GM21737 (cell line): ENCODE results near the gene ZDHHC8.

ENCODE experiments used
- ATAC-seq: cut with Tn5 transposase; IDR thresholded peaks from one replicate; pipeline ENCODE4 v1.9.1; 2021; ENCODE audit warnings: mild to moderate bottlenecking, moderate library complexity; ENCODE audit not compliant: unreplicated experiment

ZDHHC8 gene, protein sequence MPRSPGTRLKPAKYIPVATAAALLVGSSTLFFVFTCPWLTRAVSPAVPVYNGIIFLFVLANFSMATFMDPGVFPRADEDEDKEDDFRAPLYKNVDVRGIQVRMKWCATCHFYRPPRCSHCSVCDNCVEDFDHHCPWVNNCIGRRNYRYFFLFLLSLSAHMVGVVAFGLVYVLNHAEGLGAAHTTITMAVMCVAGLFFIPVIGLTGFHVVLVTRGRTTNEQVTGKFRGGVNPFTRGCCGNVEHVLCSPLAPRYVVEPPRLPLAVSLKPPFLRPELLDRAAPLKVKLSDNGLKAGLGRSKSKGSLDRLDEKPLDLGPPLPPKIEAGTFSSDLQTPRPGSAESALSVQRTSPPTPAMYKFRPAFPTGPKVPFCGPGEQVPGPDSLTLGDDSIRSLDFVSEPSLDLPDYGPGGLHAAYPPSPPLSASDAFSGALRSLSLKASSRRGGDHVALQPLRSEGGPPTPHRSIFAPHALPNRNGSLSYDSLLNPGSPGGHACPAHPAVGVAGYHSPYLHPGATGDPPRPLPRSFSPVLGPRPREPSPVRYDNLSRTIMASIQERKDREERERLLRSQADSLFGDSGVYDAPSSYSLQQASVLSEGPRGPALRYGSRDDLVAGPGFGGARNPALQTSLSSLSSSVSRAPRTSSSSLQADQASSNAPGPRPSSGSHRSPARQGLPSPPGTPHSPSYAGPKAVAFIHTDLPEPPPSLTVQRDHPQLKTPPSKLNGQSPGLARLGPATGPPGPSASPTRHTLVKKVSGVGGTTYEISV

GRCh38 chr22:20131597-20131858, at the start of gene ZDHHC8:
Gene ZDHHC8 (plus strand): TSS chr22:20131804. CDS start chr22:20131948, 144 bp downstream.
- ATAC-seq: peak; percentile 42

DNA sequence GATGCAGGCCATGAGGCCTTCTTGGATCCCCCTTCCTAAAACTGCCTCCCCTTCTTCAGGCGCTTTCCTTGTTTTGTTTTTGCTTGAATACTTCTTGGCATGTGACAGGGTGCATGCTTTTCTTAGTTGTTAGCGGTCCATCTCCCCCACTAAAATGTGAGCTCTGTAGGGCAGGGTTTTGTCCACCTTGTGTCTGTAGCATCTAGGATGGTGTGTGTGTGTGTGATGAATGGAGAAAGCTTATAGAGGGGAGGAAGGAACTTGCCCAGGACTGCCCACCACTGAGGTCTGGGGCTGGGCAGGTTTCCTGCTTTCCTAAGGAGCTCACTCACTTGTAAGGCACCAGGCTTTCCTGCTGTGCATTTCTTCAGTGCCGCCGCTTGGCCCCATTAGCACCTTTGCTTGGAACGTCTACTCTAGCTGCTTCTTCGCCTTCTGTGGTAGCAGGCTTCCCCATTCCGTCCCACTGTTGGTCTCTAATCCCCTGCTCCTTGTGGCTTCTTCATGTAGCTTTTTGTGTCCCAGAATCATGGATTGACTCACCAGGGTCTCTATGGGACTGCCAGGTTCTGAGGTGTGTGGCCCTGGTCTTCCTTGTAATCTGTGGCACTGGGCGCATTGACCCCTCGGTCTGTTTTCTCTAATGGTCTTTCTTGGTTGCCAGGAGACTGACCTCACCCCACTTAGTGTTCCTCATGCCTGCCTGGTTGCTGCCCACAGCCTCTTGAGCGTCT, 48.3 kb upstream of the ZDHHC8 start:
- no peak for ATAC-seq

- ATAC-seq: no peak
These were observed 47.6 kb upstream of the ZDHHC8 start for GRCh38 chr22:20083891-20084546.

GRCh38 chr22:20084547-20085413, 46.8 kb upstream of the ZDHHC8 start:
- ATAC-seq: no peak

- ATAC-seq: no peak
These were observed 46.0 kb upstream of the ZDHHC8 start for GRCh38 chr22:20085651-20086050.

DNA sequence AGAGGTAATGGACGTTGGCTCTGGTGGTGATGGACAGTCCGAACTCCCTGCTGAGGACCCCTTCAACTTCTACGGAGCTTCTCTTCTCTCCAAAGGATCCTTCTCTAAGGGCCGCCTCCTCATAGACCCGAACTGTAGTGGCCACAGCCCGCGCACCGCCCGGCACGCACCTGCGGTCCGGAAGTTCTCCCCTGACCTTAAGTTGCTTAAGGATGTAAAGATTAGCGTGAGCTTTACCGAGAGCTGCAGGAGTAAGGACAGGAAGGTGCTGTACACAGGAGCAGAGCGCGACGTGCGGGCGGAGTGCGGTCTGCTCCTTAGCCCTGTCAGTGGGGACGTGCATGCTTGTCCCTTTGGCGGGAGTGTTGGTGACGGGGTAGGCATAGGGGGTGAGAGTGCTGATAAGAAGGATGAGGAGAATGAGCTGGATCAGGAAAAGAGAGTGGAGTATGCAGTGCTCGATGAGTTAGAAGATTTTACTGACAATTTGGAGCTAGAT, 45.5 kb upstream of the ZDHHC8 start:
- ATAC-seq: no peak

GRCh38 chr22:20086763-20087162, 44.8 kb upstream of the ZDHHC8 start:
- ATAC-seq: no peak

GRCh38 chr22:20087319-20088262, 44.0 kb upstream of the ZDHHC8 start:
- no peak for ATAC-seq

DNA sequence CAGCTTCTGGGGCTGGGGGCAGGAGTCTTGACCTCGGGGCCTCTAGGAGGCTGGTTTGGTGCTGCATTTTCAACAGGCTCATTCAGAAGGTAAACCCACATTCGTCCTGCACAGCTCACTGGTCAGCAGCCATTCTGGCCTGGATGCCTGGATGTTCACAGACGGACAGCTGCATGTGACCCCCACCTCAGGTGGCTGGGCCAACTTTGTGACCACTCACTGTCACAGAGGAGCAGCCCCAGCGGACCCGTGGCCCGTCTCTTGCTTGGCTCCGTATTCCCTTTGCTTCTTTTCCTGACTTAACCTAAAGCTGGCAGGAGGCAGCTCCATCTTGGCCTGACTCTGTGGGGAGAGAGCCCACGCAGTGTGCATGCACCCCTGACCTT, 43.3 kb upstream of the ZDHHC8 start:
- no peak for ATAC-seq

- no peak for ATAC-seq
These were observed 42.2 kb upstream of the ZDHHC8 start for GRCh38 chr22:20089226-20089976.

GRCh38 chr22:20089977-20090729, 41.5 kb upstream of the ZDHHC8 start:
- no peak for ATAC-seq

- no peak for ATAC-seq
These were observed 40.8 kb upstream of the ZDHHC8 start for GRCh38 chr22:20090730-20091240.

DNA sequence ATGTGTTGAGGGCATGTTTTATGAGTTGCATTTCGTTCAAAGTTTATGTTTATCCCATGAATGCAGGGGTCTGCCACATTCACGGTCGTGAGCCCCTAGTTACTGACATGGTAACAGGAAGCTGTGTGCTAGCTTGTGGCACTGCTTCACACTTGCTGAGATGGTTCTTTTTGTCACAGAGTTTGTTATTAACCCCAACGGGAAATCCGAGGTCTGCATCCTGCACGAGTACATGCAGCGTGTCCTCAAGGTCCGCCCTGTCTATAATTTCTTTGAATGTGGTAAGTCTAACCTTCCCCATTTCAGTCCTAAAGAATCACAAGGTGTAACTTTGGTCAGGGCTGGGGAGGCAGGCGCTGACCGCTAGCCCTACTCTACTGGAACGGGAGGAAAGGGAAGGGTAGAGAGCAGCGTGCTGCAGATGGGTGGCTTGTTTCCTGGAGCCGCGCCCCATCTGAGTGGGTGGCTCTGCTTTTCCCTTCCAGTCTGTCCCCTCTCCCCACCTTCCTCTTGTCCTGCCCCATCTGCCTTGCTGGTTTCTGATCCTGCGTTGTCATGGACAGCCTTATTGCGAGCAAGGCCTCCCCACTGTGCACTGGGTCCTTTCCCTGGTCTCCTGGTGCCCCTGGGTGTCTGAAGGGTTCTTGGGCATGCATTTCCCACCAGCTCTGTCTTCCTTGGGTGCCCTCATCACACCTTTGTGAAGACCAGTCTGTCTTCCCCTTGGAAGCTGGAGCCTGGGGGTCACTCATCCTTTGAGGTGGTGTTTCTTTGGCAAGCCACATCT, 39.7 kb upstream of the ZDHHC8 start:
- ATAC-seq: no peak

- no peak for ATAC-seq
These were observed 39.1 kb upstream of the ZDHHC8 start for GRCh38 chr22:20092477-20092854.

DNA sequence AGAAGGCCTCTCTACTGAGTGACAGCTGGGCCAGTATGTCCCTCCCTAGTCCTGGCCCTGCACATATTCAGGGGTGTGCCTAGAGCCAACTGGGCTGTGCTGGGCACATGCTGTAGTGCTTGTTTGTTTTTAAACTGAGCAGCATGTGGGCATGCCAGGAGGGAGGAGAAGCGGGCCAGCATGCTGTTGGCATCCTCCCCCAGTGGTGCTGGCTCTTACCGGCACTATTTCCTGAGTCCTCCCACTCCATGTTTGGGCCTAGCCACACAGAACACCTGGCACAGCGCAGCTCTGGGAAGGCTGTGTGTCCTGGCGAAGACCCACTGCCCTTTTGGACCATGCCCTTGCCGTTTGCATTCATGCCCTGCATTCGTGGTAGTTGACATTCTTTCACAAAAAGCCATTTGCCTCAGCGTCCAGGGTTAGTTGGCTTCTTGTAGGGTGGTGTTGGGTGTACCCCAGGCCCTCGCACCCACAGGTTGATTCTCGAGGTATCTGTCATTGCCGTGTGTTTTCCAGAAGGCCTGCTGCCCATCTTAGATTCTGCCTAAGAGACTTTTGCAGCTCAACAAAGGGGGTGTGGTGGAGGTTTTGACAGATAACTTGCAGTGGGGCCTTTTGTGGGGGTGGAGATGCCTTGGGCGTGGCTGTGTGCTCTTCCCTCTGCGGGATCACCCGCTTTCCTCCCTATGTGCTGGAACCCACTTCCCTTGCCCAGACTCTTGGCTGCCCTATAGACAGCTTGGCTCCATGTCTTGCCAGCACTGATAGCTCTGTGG, 38.0 kb upstream of the ZDHHC8 start:
- ATAC-seq: no peak
